Osteocyte (in vitro differentiated cells): Measurements from ENCODE around the gene CTDSP1. TPM values are rescaled to one million over a fixed set of nuclear protein-coding genes. Genes with fewer than 3 reads are reported as not detected.

ENCODE experiments used
- DNase-seq: peaks from one replicate; pipeline ENCODE4 v3.0.0; 2021; ENCODE audit warnings: mixed read lengths; ENCODE audit not compliant: unreplicated experiment; ENCODE audit errors: extremely low spot score
- H3K27ac Mint-ChIP-seq: one replicate; pipeline ENCODE4 v1.8.0; 2021; ENCODE audit warnings: mild to moderate bottlenecking, mixed read lengths; ENCODE audit not compliant: unreplicated experiment
- H3K27me3 Mint-ChIP-seq: one replicate; pipeline ENCODE4 v1.8.0; 2021; ENCODE audit warnings: mixed read lengths; ENCODE audit not compliant: unreplicated experiment
- H3K36me3 Mint-ChIP-seq: one replicate; pipeline ENCODE4 v1.8.0; 2021; ENCODE audit warnings: mixed read lengths; ENCODE audit not compliant: unreplicated experiment
- H3K4me1 Mint-ChIP-seq: one replicate; pipeline ENCODE4 v1.8.0; 2021; ENCODE audit warnings: mixed read lengths; ENCODE audit not compliant: unreplicated experiment
- H3K4me3 Mint-ChIP-seq: one replicate; pipeline ENCODE4 v1.8.0; 2021; ENCODE audit warnings: mild to moderate bottlenecking, moderate library complexity, mixed read lengths; ENCODE audit not compliant: unreplicated experiment
- H3K9me3 Mint-ChIP-seq: one replicate; pipeline ENCODE4 v1.8.0; 2021; ENCODE audit warnings: mixed read lengths; ENCODE audit not compliant: unreplicated experiment
- total RNA-seq: library from RNA; stranded (reverse); gene quantifications from 2 replicates; pipeline ENCODE4 v1.2.1, GENCODE V29; 2021
- TF ChIP-seq, protein P1 (sequence below): fragments of 200-600 bp; sonication (generic); IDR thresholded peaks from 2 replicates; pipeline ENCODE4 v1.5.0; 2021; ENCODE audit warnings: antibody characterized with exemption, mild to moderate bottlenecking, moderate library complexity

Gene CTDSP1
- total RNA-seq, 1 donor from 2014 or later, result 131 TPM

DNA sequence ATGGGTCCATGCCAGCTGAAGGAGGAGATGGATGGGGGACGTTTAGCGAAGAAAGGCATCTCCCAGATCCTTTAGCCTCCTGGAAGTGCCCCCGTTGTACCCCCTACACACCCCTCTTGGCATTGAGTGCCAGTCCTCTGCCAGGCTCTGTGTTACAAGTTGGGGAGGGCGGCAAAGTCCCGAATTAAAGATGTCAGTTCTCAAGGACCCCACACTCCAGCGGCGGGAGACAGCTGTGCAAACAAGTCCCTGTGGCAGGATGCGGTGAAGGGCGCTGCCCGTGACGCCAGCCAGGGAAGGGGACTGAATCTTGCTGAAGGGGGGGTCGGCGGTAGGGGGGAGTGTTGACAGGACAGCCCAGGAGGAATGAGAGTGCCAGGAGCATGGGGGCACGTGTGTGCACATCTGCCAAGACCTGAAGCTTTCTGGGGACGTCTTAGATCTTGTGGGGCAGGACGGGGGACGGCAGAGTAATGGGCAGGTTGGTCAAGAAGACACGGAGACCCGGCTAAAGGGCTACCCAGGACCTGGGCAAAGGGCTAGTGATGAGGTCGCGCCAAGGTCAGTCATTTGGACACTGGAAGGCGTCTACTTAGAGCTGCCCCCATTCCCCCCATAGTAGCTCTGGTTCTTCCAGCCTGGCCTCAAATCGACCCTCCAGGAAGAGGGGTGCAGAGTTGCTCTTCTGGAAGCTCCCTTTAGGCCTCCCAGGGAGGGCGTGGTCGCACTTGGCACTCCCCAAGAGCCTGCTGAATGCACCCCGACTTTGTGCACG is 2.8 kb upstream of the CTDSP1 start:
- peak overlapping the region; percentile 88 for H3K4me3 Mint-ChIP-seq
- peaks cover 2% of the 10 kb centered on the region for H3K36me3 Mint-ChIP-seq
- H3K27me3 Mint-ChIP-seq, result no peaks in the 10 kb centered on the region
- H3K9me3 Mint-ChIP-seq, result no peaks in the 10 kb centered on the region
- H3K4me1 Mint-ChIP-seq, result peaks cover 32% of the 10 kb centered on the region
- H3K27ac Mint-ChIP-seq, result peak overlapping the region; percentile 99
- TF ChIP-seq, protein P1, sequence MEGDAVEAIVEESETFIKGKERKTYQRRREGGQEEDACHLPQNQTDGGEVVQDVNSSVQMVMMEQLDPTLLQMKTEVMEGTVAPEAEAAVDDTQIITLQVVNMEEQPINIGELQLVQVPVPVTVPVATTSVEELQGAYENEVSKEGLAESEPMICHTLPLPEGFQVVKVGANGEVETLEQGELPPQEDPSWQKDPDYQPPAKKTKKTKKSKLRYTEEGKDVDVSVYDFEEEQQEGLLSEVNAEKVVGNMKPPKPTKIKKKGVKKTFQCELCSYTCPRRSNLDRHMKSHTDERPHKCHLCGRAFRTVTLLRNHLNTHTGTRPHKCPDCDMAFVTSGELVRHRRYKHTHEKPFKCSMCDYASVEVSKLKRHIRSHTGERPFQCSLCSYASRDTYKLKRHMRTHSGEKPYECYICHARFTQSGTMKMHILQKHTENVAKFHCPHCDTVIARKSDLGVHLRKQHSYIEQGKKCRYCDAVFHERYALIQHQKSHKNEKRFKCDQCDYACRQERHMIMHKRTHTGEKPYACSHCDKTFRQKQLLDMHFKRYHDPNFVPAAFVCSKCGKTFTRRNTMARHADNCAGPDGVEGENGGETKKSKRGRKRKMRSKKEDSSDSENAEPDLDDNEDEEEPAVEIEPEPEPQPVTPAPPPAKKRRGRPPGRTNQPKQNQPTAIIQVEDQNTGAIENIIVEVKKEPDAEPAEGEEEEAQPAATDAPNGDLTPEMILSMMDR, result no peak
- no peak for DNase-seq

DNA sequence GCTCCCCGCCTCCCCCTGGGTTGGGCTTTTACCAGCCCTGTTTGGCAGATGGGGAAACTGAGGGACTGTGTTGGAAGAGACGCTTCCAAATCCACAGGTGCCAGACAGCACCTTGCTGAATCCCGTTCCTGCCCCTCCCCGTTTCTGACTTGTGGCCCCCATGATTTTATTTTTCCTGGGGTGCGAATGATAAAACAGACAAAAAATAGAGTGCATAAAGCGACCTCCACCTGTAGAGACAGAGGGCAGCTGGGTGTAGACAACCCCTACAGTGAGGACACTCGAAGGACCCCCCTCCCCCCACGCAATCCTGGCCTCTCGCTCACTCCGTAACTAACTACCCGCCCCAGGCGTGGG is 2.2 kb upstream of the CTDSP1 start:
- H3K4me1 Mint-ChIP-seq, result peaks cover 32% of the 10 kb centered on the region
- H3K36me3 Mint-ChIP-seq, result peaks cover 2% of the 10 kb centered on the region
- peak overlapping the region; percentile 99 for H3K27ac Mint-ChIP-seq
- DNase-seq, result no peak
- H3K27me3 Mint-ChIP-seq, result no peaks in the 10 kb centered on the region
- no peaks in the 10 kb centered on the region for H3K9me3 Mint-ChIP-seq
- TF ChIP-seq, protein P1, result no peak
- peak overlapping the region; percentile 88 for H3K4me3 Mint-ChIP-seq

DNA sequence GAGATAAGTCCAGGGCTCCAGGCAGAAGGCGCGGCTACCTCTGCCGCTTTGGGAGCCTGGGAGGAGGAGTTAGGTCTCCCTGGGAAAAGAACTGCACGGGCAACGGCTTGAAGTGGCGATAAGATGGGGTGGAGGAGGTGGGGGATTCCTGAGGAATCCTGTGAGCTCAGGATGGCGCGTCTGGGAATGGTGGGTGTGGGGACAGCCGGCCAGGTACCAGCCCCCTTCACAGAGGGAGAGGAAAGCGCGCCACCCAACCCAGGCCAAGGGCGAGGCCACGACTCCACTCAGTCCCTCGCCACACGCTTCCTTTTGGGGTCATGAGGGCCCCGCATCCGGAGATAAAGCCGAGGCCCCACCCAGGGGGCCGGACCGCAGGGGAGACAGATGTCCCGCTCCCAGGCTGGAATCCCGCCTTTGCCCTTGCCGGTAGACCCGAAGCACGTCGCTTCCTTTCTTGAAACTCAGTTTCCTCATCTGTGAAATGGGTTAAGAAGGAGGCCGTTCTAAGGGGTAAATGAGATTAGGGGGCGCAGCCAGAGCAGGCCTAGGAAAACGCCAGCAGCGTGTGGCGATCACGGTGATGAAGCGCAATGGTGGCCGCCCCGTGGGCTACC is 1.7 kb upstream of the CTDSP1 start:
- Mint-ChIP-seq H3K27me3 (no peaks in the 10 kb centered on the region), H3K36me3 (peaks cover 2% of the 10 kb centered on the region), H3K4me3 (peak overlapping the region; percentile 88), H3K27ac (peak overlapping the region; percentile 99), H3K9me3 (no peaks in the 10 kb centered on the region), H3K4me1 (peaks cover 32% of the 10 kb centered on the region)
- TF ChIP-seq, protein P1, result no peak
- DNase-seq, result no peak

DNA sequence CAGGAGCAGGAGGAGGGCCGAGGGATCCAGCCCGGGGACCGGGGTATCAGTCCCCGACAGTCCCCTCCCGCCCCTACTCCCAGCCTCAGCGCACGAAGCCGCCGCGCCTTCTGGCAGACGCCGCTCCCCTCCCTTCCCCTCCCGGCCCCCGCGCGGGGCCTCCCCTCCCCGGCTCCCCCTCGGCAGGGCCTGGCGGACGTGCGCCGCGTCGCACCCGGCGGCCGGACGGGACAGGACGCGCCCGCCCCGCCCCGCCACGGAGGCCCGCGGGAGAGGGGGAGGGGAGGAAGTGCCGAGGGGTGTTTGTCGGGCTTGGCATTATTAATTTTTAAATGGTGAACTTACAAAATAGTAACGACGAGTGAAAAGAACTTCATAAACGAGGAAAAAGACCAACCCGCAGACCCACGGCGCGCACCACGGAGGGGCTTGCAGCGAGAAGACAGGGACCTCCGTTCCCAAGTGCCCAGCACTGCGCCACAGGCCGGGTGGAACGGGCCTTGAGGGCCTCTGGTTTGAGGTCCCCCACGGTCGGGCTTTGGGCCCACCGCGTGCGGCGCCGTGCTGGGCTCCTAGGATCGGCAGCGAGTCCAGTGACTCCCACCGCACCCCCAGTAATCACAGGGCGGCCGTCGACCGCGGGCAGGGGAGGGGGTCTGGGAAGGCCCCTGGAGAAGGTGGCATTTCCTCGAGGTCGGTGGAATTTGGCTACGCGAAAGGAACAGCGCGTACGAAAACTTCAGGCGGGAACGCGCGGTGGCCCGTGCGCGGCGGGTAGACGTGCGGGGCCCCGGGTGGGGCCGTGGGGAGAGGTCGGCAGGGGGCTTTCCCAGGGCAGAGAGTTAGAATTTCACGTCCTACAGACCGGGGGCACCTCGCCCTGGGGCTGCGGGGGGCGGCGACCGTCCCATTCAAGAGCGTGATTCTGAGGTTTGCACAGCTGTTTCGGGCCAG is 954 bp upstream of the CTDSP1 start:
- Mint-ChIP-seq H3K36me3 (peaks cover 9% of the 10 kb centered on the region), H3K4me3 (peak overlapping the region; percentile 88)
- no peak for DNase-seq

More for the DNA sequence above, 954 bp upstream of the CTDSP1 start:
- Mint-ChIP-seq H3K4me1 (peaks cover 32% of the 10 kb centered on the region), H3K9me3 (no peaks in the 10 kb centered on the region), H3K27me3 (no peaks in the 10 kb centered on the region), H3K27ac (peak overlapping the region; percentile 99)
- TF ChIP-seq, protein P1, result no peak
